Chondrocyte (in vitro differentiated cells): ENCODE measurements around the gene TLCD2. TPM values are rescaled to one million over a fixed set of nuclear protein-coding genes. Genes with fewer than 3 reads are reported as not detected.

ENCODE experiments used
- DNase-seq: peaks from one replicate; pipeline ENCODE4 v3.0.0; 2021; ENCODE audit warnings: mixed read lengths, low spot score
- H3K27ac Mint-ChIP-seq: one replicate; pipeline ENCODE4 v1.8.0; 2021; ENCODE audit warnings: mild to moderate bottlenecking, moderate library complexity, mixed read lengths; ENCODE audit not compliant: unreplicated experiment
- H3K27me3 Mint-ChIP-seq: 2 replicates; pipeline ENCODE4 v1.8.0; 2021; ENCODE audit warnings: low read depth, mixed read lengths
- H3K36me3 Mint-ChIP-seq: 2 replicates; pipeline ENCODE4 v1.8.0; 2021; ENCODE audit warnings: low read depth, mixed read lengths
- H3K4me1 Mint-ChIP-seq: 2 replicates; pipeline ENCODE4 v1.8.0; 2021; ENCODE audit warnings: low read depth, mild to moderate bottlenecking, mixed read lengths
- H3K4me3 Mint-ChIP-seq: one replicate; pipeline ENCODE4 v1.8.0; 2021; ENCODE audit warnings: mild to moderate bottlenecking, moderate library complexity, mixed read lengths; ENCODE audit not compliant: unreplicated experiment
- H3K9me3 Mint-ChIP-seq: 2 replicates; pipeline ENCODE4 v1.8.0; 2021; ENCODE audit warnings: low read depth, mixed read lengths
- CTCF ChIP-seq: fragments of 200-600 bp; sonication (generic); IDR thresholded peaks from 2 replicates; pipeline ENCODE4 v1.5.0; 2021; ENCODE audit warnings: antibody characterized with exemption, mild to moderate bottlenecking, moderate library complexity
- long read RNA-seq: library from polyadenylated mRNA; stranded (forward); transcript quantifications from one replicate; pipeline ENCODE4 v2.0.0, GENCODE V29; 2021
- total RNA-seq: library from RNA; stranded (reverse); gene quantifications from 3 replicates; pipeline ENCODE4 v1.2.1, GENCODE V29; 2021

Gene TLCD2
- 5.6 to 9.5 TPM (median 9.2 TPM) in 3 replicates for total RNA-seq
- long read RNA-seq, full-length matches to known transcripts, result 1 of 1 reads
- long read RNA-seq, partial matches to known transcripts, result 0 of 1 reads
- long read RNA-seq, other reads (novel, unspliced or antisense), result 0 of 1 reads

- Mint-ChIP-seq H3K27ac (peak within 1 kb of the TSS; percentile 93), H3K36me3 (peaks cover 30% of the 10 kb centered on the region), H3K27me3 (no peaks in the 10 kb centered on the region), H3K9me3 (no peaks in the 10 kb centered on the region), H3K4me3 (peak within 1 kb of the TSS; percentile 97), H3K4me1 (peaks cover 43% of the 10 kb centered on the region)
- no peak for DNase-seq
- TF ChIP-seq CTCF, result no peak
These were observed at the start of gene TLCD2 for GRCh38 chr17:1709971-1710806. TSS of gene TLCD2 (minus strand) at chr17:1710377. CDS start at chr17:1710242, 135 bp downstream.

GRCh38 chr17:1759529-1759928 is 49.4 kb upstream of the TLCD2 start:
- DNase-seq, result no peak
- TF ChIP-seq CTCF, result no peak
- Mint-ChIP-seq H3K9me3 (no peaks in the 10 kb centered on the region), H3K4me1 (peaks cover 35% of the 10 kb centered on the region), H3K27ac (no peak overlapping the region), H3K4me3 (no peak overlapping the region), H3K36me3 (no peaks in the 10 kb centered on the region), H3K27me3 (peaks cover 4% of the 10 kb centered on the region)

GRCh38 chr17:1758807-1759206 is 48.6 kb upstream of the TLCD2 start:
- Mint-ChIP-seq H3K27me3 (peaks cover 4% of the 10 kb centered on the region), H3K4me1 (peaks cover 27% of the 10 kb centered on the region), H3K9me3 (no peaks in the 10 kb centered on the region), H3K4me3 (no peak overlapping the region), H3K36me3 (no peaks in the 10 kb centered on the region), H3K27ac (no peak overlapping the region)
- TF ChIP-seq CTCF, result no peak
- no peak for DNase-seq

- H3K4me3 Mint-ChIP-seq, result no peak overlapping the region
- no peak for DNase-seq
- H3K27ac Mint-ChIP-seq, result no peak overlapping the region
- H3K36me3 Mint-ChIP-seq, result no peaks in the 10 kb centered on the region
- peaks cover 4% of the 10 kb centered on the region for H3K27me3 Mint-ChIP-seq
- no peak for TF ChIP-seq CTCF
- no peaks in the 10 kb centered on the region for H3K9me3 Mint-ChIP-seq
- H3K4me1 Mint-ChIP-seq, result peaks cover 26% of the 10 kb centered on the region
These were observed 45.7 kb upstream of the TLCD2 start for GRCh38 chr17:1755827-1756262.

- Mint-ChIP-seq H3K4me1 (peaks cover 26% of the 10 kb centered on the region), H3K27me3 (peaks cover 4% of the 10 kb centered on the region), H3K4me3 (no peak overlapping the region), H3K9me3 (no peaks in the 10 kb centered on the region), H3K36me3 (no peaks in the 10 kb centered on the region), H3K27ac (no peak overlapping the region)
- TF ChIP-seq CTCF, result no peak
- no peak for DNase-seq
These were observed 45.2 kb upstream of the TLCD2 start for GRCh38 chr17:1755252-1755826.
